Measurements from ENCODE around the gene MDH2.

DNA sequence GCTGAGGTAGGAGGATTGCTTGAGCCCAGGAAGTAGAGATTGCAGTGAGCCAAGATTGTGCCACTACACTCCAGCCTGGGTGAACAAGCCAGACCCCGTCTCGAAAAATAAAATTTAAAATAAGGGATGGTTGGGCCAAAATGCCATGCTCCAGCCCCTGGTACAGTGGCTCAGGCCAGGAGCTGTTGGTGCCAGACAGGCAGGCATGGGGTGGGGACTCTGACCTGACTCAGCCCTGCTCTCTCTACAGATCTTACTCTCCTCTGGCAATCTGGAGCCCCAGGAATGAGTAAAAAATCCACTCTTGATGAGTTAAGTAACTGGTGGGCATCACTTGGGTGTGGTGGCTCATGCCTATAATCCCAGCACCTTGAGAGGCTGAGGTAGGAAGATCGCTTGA lies 45.1 kb upstream of the MDH2 start:
- TF ChIP-seq RAD21 (IDR thresholded peaks at IDR 0.05) = no peak
- TF ChIP-seq TAF1 (conservative IDR thresholded peaks at IDR 0.05) = no peak
- TF ChIP-seq, protein P1, sequence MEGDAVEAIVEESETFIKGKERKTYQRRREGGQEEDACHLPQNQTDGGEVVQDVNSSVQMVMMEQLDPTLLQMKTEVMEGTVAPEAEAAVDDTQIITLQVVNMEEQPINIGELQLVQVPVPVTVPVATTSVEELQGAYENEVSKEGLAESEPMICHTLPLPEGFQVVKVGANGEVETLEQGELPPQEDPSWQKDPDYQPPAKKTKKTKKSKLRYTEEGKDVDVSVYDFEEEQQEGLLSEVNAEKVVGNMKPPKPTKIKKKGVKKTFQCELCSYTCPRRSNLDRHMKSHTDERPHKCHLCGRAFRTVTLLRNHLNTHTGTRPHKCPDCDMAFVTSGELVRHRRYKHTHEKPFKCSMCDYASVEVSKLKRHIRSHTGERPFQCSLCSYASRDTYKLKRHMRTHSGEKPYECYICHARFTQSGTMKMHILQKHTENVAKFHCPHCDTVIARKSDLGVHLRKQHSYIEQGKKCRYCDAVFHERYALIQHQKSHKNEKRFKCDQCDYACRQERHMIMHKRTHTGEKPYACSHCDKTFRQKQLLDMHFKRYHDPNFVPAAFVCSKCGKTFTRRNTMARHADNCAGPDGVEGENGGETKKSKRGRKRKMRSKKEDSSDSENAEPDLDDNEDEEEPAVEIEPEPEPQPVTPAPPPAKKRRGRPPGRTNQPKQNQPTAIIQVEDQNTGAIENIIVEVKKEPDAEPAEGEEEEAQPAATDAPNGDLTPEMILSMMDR (IDR thresholded peaks at IDR 0.05; ENCODE audit: low read depth, low read length, missing input control) = no peak
- no peak for TF ChIP-seq GABPA (IDR thresholded peaks at IDR 0.05 in 1 of 2, conservative IDR thresholded peaks at IDR 0.05 in 1 of 2)
- TF ChIP-seq RXRA (IDR thresholded peaks at IDR 0.05) = no peak

Data from liver (tissue), 3 donors.